Esophagus (tissue), 2 donors: ENCODE data around the gene TMEM156. TPM values are rescaled to one million over a fixed set of nuclear protein-coding genes. Genes with fewer than 3 reads are reported as not detected.

Experiments
- H3K27ac ChIP-seq, 2 donors: one replicate each; pipeline ENCODE4 v1.5.1; 2013; ENCODE audit warnings: low read depth in 2 of 2, mild to moderate bottlenecking in 2 of 2, inconsistent platforms in 1 of 2, low read length in 1 of 2, moderate library complexity in 1 of 2
- H3K27me3 ChIP-seq, 2 donors: one replicate each; pipeline ENCODE4 v1.6.1; 2013; ENCODE audit warnings: low read length in 2 of 2, control low read depth in 1 of 2, mild to moderate bottlenecking in 1 of 2; ENCODE audit not compliant: insufficient read depth in 2 of 2, control insufficient read depth in 1 of 2
- H3K36me3 ChIP-seq, 2 donors: one replicate each; pipeline ENCODE4 v1.6.1; 2013; ENCODE audit warnings: low read length in 1 of 2; ENCODE audit not compliant: control insufficient read depth in 2 of 2, insufficient read depth in 2 of 2
- H3K4me1 ChIP-seq, 2 donors: one replicate each; pipeline ENCODE4 v1.6.1; 2013; ENCODE audit warnings: low read length in 1 of 2; ENCODE audit not compliant: control insufficient read depth in 2 of 2, insufficient read depth in 2 of 2
- H3K4me3 ChIP-seq, 2 donors: one replicate each; pipeline ENCODE4 v1.5.1; 2013; ENCODE audit warnings: low read length in 2 of 2, mild to moderate bottlenecking in 2 of 2, low read depth in 1 of 2, moderate library complexity in 1 of 2
- H3K9me3 ChIP-seq, 2 donors: one replicate each; pipeline ENCODE4 v1.6.1; 2013; ENCODE audit warnings: mild to moderate bottlenecking in 2 of 2, low read depth in 1 of 2, low read length in 1 of 2, moderate library complexity in 1 of 2; ENCODE audit not compliant: control insufficient read depth in 2 of 2, insufficient read depth in 1 of 2
- WGBS, 2 donors: extraction: QIAGEN DNeasy Blood & Tissue Kit; methylation state at CpG; one replicate each; pipeline ENCODE4 v1.1.7; 2013; 5-methylcytosine and 5-hydroxymethylcytosine counted together
- polyA plus RNA-seq, 2 donors: library from polyadenylated mRNA; stranded (reverse); fragments of 200-250 nt; gene quantifications; one replicate each; pipeline ENCODE4 v1.2.3, GENCODE V29; 2013
- donor health status: healthy with polysubstance abuse.
- donor health status: Bipolar disorder and iron deficiency.

TMEM156 gene
- polyA plus RNA-seq, 2 donors, result 0.25 to 0.81 TPM

GRCh38 chr4:38955957-38956356 is 76.3 kb downstream of the TMEM156 start:
- Histone ChIP-seq H3K36me3 (no peaks in the 10 kb centered on the region), H3K4me1 (no peaks in the 10 kb centered on the region), H3K27ac (no peak overlapping the region), H3K4me3 (no peak overlapping the region), H3K9me3 (no peaks in the 10 kb centered on the region), H3K27me3 (no peaks in the 10 kb centered on the region)
- 88 to 90% methylated on average over 4 of the region's 4 CpGs for WGBS, 2 donors

- Histone ChIP-seq H3K27ac (no peak overlapping the region), H3K4me3 (no peak overlapping the region), H3K36me3 (no peaks in the 10 kb centered on the region), H3K27me3 (no peaks in the 10 kb centered on the region), H3K4me1 (no peaks in the 10 kb centered on the region), H3K9me3 (no peaks in the 10 kb centered on the region)
Measured at GRCh38 chr4:38954727-38955126, 77.5 kb downstream of the TMEM156 start.

- no peak overlapping the region for H3K4me3 ChIP-seq
- H3K4me1 ChIP-seq, result no peaks in the 10 kb centered on the region
- no peaks in the 10 kb centered on the region for H3K9me3 ChIP-seq
- WGBS, 2 donors, result 38 to 64% methylated on average over 1 of the region's 1 CpG
- H3K36me3 ChIP-seq, result no peaks in the 10 kb centered on the region
- H3K27ac ChIP-seq, result no peak overlapping the region
- no peaks in the 10 kb centered on the region for H3K27me3 ChIP-seq
Measured at GRCh38 chr4:38952017-38952416, 80.2 kb downstream of the TMEM156 start.

GRCh38 chr4:38951598-38951997 is 80.6 kb downstream of the TMEM156 start:
- Histone ChIP-seq H3K27me3 (no peaks in the 10 kb centered on the region), H3K9me3 (no peaks in the 10 kb centered on the region), H3K4me1 (no peaks in the 10 kb centered on the region), H3K4me3 (no peak overlapping the region), H3K27ac (no peak overlapping the region), H3K36me3 (no peaks in the 10 kb centered on the region)
- WGBS, 2 donors, result 65 to 66% methylated on average over 2 of the region's 2 CpGs

GRCh38 chr4:38950734-38951133 is 81.5 kb downstream of the TMEM156 start:
- H3K36me3 ChIP-seq, result no peaks in the 10 kb centered on the region
- 49 to 59% methylated on average over 6 of the region's 6 CpGs for WGBS, 2 donors

GRCh38 chr4:38950159-38950558 is 82.0 kb downstream of the TMEM156 start:
- no peak overlapping the region for H3K27ac ChIP-seq
- peaks cover 0 to 2% of the 10 kb centered on the region in 2 donors for H3K36me3 ChIP-seq
- 82 to 87% methylated on average over 2 of the region's 2 CpGs for WGBS, 2 donors
- H3K9me3 ChIP-seq, result no peaks in the 10 kb centered on the region
- no peak overlapping the region for H3K4me3 ChIP-seq
- no peaks in the 10 kb centered on the region for H3K4me1 ChIP-seq
- H3K27me3 ChIP-seq, result no peaks in the 10 kb centered on the region

More at GRCh38 chr4:38950734-38951133, 81.5 kb downstream of the TMEM156 start:
- H3K27me3 ChIP-seq, result no peaks in the 10 kb centered on the region
- H3K9me3 ChIP-seq, result no peaks in the 10 kb centered on the region
- no peaks in the 10 kb centered on the region for H3K4me1 ChIP-seq
- H3K4me3 ChIP-seq, result no peak overlapping the region
- H3K27ac ChIP-seq, result no peak overlapping the region

- Histone ChIP-seq H3K27ac (peak overlapping the region; percentile 20 to 45), H3K36me3 (peaks cover 0 to 4% of the 10 kb centered on the region in 2 donors), H3K27me3 (no peaks in the 10 kb centered on the region), H3K4me3 (no peak overlapping the region), H3K9me3 (no peaks in the 10 kb centered on the region), H3K4me1 (no peaks in the 10 kb centered on the region)
- 39 to 42% methylated on average over 5 of the region's 5 CpGs for WGBS, 2 donors
Measured at GRCh38 chr4:38949411-38950051, 82.7 kb downstream of the TMEM156 start.

- H3K4me1 ChIP-seq, result no peaks in the 10 kb centered on the region
- H3K36me3 ChIP-seq, result peaks cover 0 to 6% of the 10 kb centered on the region in 2 donors
- WGBS, 2 donors, result 28 to 42% methylated on average over 2 of the region's 2 CpGs
- no peaks in the 10 kb centered on the region for H3K9me3 ChIP-seq
- no peak overlapping the region for H3K4me3 ChIP-seq
- peak overlapping the region in 1 of 2 donors; percentile 54 for H3K27ac ChIP-seq
- no peaks in the 10 kb centered on the region for H3K27me3 ChIP-seq
Measured at GRCh38 chr4:38948551-38948950, 83.7 kb downstream of the TMEM156 start.

- H3K9me3 ChIP-seq, result no peaks in the 10 kb centered on the region
- WGBS, 2 donors, result 83 to 90% methylated on average over 3 of the region's 3 CpGs
- H3K27me3 ChIP-seq, result no peaks in the 10 kb centered on the region
- no peak overlapping the region for H3K27ac ChIP-seq
- no peaks in the 10 kb centered on the region for H3K4me1 ChIP-seq
- no peak overlapping the region for H3K4me3 ChIP-seq
- peaks cover 0 to 12% of the 10 kb centered on the region in 2 donors for H3K36me3 ChIP-seq
Measured at GRCh38 chr4:38946919-38947318, 85.3 kb downstream of the TMEM156 start.

- Histone ChIP-seq H3K4me1 (no peaks in the 10 kb centered on the region), H3K4me3 (no peak overlapping the region), H3K27me3 (no peaks in the 10 kb centered on the region), H3K36me3 (peaks cover 0 to 16% of the 10 kb centered on the region in 2 donors), H3K9me3 (no peaks in the 10 kb centered on the region), H3K27ac (peak overlapping the region in 1 of 2 donors; percentile 49)
- WGBS, 2 donors, result 94 to 96% methylated on average over 9 of the region's 9 CpGs
Measured at GRCh38 chr4:38944440-38944839, 87.8 kb downstream of the TMEM156 start.
